IPS DF 4.7 (cell line): ENCODE data around the gene TMEM272.

Experiments
- DNase-seq: peaks from one replicate; pipeline ENCODE4 v3.0.0-alpha.2; 2013; ENCODE audit warnings: low spot score; ENCODE audit errors: extremely low read depth

TMEM272 gene

DNA sequence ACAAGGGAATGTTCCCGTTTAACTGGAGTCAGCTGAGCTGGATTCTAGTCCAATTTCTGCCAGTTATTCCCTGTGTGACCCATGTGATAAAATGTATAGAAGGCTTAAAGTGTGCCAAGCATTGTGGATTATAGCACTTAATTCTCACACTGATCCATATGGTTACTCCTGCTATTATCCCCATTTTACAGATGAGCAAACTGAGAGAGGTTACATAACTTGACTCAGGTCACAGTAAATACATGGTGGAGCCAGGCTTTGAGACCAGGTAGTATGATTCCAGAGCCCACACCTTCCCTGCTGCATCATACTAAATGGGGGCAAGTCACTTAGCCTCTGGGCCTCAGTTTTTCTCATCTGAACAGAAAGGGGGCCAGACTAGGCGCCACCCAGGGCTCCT is 39.1 kb downstream of the TMEM272 start:
- no peak for DNase-seq

DNA sequence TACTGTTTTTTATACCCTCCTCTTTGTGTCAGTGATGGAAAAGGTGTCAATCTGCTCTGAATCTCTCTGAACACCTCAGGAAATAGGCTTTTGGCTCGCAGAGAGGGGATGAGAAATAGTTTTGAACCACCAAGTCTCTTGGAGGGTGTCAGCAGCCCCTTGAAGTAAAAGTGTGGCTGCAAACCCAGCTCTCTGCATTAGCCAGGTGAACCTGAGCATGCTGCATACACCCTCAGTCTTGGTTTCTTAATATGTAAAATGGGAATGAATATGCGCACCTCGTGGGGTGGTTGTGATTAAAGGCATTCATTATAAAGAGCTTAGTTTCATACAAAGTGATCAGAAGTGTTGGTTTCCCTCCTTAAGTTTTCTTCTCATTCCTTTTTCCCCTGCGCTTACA is 39.7 kb downstream of the TMEM272 start:
- no peak for DNase-seq

DNA sequence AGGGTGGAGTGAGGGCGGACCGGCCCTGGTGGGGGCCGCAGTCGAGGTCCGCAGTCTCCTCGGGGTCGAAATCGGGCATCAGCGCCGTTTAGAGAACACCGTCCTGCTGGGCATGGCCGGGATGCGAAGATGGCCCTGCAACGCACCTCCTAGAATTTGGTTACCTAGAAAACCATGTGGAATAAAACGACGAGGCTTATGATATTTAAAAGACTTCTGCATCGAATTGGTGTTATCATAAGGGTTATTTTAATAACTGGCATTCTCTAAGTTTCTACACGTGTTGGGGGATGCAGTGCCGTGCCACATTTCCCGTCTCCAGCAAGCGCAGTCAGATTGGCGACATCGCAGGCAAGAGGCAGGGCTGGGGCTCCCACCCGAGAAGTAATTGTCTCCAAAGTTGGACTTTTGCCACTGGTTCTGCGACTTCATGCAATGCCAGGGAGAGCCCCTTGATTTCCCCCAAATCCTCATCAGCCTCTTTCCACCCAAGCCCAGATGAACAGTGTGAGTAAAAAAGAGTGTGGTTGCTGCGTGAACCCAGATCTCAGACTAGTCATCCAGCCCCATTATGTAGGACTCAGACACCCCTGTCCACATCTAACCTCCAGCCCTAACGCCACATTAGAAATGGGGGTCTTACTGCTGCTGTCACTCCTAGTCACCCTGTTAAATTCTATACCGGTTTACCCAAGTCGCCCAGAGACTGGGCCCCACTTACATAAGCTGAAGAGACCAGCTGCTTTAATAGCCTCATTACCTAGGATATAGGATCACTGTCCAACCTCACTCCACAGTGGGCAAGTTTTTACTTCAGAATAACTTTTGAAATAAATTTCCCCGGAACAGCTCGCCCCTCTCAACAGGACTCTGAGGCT is 40.4 kb downstream of the TMEM272 start:
- DNase-seq: no peak

DNA sequence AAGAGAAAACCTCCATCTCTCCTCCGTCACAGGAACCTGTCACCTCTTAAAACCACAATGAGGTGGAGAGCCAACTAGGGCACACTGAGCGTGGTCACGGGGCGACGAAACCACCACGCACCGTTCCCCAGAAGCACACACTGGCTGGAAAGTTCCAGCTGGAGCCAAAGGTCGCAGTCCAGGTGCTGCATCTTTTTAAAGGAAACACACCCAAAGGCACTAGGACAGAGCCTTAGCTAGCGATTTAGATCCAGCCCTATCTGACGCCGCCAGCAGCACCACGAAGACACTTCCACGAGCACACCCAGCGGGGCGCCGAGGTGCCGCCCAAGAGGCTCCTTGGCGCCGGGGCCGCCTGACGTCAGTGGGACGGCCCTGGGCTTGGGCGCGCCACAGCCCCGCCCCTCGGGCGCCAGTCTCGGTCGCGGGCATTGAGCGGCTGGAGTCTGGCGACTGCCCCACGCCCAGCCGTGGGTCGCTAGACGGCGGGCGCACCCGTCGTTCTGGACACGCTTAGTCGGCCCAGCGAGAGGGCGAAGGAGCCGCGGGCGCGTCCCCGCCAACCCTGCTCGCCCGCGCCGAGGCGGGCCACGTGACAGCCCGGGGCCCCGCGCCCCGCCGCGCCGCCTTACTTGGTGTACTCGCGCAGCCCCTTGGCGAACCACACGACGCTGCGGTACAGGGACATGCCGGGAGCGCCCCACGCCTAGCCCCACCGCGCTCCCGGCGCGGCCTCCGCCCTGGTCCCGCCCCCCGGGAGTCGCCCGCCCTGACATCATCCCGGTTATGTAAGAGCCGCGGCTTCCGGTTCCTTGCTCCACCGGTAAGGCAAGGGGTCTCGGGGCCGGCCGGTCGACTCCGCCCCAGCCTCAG is 41.3 kb downstream of the TMEM272 start, which contains the start of gene DHRS12:
Gene DHRS12 (minus strand): TSS at position 742 of the 873 bp plus-strand sequence. CDS start 4,504 bp downstream, outside the sequence.
- DNase-seq: no peak

DNA sequence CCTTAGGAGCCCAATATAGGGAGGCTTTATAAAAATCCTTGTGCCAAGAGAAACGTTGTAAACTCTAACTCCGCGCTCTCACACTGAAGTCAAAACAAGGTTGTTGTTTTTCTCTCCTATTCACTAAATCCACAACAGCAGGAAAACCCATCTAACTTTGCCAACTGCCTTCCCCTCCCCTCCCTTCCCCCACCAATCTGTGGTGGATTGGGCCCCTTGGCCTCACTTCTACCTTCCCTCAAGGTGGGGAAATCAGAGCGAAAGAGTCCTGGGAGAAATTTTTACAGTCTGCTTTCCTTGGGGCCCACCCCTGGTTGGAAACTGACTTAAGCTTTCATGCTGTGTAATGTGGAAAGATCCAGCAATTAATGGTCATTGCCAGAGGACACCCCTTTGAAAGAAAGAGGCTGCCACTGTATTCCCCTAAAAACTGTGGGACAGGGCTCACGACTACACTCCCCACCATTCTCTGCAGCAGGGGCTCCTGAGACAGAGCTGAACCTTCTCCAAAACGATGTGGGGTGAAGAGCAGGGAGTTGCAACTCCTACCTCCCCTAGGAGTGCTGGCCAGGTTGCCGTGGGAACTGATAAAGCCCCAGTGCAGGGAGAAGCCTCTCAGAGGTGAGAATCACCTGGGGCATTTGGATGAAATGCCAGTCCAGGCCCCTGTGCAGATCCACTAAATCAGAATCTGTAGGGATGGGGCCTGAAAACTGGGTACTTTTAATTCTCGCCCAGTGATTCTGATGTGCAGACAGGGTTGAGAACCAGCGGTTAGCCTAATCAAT is 42.2 kb downstream of the TMEM272 start:
- no peak for DNase-seq

DNA sequence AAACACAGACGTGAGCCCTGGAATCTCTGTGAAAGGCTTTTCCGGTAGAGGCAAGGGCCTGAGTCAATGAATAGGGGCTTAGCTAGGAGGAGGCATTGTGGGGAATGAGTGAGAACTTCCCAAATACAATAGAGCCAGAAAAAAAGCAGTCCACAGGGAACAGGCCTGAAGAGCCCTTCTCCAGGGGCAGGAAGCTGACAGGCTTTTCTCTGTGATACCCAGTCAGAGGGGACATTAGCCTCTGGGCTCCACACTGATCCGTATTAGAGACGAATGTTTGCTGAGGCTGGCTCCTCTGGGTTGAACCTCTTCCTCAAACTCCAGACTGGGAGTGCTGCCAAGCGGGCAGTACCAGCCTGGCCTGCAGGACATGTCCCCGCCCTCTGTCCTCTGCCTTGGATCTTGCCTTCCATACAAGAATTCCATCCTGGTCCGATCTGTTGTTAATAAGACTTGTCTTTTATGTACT is 43.3 kb downstream of the TMEM272 start:
- no peak for DNase-seq

DNA sequence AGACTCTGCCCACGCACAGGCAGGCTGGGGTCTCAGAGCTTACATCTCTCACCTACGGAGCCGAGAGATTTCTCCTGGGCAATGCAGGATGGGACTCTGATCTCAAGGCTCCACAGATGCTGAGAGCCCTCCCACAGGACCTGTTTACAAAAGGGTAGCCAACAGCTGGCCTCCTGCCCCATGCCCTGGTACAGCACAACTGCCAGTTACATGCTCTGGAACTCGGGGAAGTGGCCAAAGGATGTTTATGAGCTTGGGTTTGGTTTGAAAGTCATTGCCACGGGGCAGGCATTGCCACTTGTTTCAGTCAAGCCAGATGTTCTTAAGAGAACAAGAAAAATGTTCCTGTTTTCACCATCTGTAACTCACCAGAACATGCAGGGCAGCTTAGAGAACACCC is 44.5 kb downstream of the TMEM272 start:
- no peak for DNase-seq

DNA sequence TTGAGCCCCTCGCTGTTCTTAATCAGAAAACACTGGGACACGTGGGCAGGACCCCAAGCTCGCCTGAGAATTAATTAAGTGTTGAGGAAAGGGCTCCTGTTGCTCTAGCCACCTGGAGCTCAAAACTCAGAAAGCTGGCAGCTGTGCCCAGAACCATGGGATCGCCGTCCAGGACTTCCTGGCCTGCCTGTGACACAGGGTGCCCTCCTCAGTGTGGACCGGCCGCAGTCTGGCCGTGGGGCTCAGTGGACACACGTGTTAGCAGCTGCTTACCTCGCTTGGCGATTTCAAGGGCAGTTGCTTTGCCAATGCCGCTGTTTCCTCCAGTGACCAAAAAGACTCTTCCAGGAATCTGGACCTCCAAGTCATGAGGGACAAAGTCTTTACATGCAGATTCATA is 45.7 kb downstream of the TMEM272 start:
- no peak for DNase-seq

DNA sequence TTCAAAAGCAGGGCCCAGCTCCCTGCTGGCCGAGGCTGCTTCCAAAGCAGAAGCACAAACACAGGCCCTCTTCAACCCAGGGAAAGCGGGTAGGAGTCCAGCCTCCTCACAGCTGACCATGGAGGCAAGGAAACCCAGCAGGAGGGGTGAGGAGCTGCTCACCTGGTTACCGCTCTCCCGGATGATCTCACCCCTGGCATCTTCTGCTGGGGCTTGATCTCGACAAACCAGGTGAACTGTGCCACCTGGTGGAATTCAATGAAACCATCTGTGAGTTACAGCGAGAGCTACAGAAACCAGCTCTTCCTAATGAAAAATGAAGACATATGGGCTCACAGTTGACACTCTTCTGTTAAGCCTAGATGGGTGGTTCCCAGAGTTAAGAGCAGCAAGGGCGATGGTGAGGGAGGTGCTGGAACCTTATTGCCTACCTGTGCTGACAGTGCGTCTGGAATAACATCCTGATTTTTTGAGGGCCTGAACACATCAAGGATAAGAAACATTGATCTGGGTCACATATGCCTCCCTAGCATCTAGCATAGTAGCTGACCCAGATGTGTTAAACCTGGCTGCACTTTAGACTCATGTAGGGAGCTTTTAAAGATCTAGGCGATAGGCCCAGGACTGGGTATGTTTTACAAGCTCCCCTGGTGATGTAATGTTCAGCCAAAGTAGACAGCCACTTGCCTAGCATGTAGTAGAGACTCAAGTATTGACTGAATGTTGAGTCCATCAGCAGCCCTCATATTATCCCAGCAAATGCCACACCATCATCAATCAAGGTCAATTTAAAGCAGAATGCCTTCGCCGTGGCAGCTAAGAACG is 47.1 kb downstream of the TMEM272 start:
- DNase-seq: peak; percentile 83

DNA sequence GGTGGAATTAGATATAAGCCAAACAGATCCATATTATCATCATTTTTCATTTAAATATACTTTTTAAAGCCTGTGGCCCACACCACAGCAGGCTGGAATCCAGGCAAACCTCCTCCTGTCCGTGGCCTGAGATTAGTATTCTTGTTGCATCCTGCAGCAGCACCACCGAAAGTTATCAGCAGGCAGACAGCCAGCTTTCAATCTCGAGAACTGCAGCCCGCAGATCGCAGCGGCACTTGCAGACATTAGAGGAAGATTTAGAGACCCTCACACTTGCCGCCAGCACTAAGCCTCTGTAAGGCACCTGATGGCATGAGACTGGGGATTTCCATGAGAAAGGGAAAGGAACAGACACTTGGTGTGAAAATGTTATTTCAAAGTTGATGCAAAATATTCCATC is 48.4 kb downstream of the TMEM272 start:
- DNase-seq: no peak

DNA sequence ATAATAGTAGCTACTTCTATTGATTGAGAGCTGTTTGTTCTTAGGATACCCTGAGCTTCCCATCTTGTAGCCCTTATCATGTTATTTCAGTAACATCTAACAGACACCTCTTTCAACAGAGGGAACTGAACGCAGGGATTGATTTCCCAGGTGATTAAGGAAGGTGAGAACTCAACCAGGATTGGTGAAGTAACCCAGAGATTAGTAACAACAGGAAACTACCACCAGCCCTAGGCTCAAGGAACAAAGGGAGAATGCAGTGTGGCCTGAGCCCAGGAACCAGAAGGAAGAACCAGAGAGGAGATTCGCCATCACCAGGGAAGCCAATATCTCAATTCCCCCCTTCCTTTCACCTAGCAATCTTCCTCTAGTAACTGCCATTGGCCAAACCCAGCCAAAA is 49.6 kb downstream of the TMEM272 start:
- no peak for DNase-seq

DNA sequence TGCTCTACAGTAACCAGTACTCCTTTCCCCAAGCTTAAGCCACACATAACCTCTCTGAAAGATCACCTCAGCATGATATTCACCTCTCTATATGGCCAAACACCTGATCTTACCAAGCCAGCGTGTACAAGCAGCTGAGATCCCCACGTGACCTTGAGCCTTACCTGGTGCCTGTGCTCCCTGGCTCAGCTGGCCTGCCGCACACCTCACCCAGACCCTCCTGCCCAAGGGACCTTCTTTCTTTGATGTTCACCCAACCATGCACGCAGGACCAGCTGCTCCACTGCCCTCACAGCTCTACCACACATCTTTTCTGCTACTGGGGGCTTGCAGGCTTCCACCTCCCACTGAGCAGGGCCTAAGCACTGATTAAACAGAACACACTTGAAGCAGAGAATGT is 50.0 kb downstream of the TMEM272 start:
- no peak for DNase-seq

DNA sequence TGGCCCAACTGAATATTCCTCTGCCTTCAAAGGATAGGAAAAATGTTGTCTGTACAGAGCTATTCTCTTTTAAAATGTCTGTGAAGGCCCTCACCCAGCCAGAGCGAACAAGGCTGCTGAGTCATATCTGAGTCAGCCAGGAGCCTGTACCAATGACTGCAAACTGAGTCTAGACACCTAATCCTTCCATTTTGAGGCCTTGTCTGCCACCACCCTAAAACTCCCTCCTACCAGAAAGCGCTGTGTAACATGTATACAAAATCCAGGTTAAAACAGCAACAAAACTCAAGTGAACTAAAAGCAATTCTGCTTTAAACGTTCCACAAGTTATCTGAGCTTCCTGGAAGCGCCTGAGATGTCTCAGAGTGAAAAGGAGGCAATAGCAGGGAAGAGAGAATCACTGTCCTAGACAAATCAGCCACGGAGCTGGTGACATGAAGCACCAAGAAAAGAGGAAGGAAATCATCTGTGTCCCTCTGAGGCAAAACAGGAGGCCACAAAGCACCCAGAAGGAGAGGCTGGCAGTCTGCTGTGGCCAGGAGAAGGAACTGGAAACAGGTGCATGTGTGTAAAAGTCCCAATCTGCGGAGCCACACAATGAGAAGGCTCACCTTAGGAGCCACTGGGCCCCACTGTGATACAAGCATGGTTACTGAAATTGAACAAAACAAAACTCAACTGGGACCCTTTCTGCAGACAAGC is 51.3 kb downstream of the TMEM272 start:
- no peak for DNase-seq

DNA sequence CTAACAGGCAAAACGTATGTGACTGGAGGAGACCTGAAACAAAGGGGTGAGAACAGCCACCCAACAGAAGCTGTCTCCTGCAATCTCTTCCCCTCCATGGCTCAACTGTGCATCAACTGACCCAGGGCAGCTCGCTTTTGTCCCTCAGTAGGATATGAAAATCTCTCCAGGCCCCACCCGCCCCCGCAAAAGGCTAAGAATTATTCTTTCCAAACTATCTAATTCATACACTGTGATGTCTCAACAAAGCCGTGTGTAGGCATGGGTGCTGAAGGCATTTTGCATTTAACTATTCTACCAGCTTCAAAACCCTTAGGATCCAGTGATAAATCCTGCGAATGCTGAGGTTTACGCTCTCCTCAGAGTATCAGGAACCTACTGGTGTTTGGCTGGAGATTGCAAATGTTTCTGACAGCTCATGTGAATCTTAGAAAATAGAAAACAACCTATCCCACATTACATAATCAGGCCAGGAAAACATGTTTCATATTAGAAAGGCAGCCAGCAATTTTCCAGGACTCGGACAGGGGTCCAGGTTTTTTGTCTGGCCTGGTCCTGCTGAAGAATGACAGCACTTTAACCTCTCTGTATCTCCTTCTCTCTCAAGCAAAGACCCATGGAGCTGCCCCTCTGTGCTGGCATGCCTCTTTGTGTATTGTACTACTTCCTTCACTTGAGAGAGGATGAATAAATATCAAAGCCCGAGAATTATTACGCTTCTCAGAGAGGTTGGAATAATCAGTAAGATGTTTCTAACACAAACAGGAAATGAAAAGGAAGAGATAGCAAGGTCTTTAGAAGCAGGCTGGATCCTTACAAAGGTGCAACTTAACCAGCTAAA is 58.3 kb downstream of the TMEM272 start:
- DNase-seq: no peak

DNA sequence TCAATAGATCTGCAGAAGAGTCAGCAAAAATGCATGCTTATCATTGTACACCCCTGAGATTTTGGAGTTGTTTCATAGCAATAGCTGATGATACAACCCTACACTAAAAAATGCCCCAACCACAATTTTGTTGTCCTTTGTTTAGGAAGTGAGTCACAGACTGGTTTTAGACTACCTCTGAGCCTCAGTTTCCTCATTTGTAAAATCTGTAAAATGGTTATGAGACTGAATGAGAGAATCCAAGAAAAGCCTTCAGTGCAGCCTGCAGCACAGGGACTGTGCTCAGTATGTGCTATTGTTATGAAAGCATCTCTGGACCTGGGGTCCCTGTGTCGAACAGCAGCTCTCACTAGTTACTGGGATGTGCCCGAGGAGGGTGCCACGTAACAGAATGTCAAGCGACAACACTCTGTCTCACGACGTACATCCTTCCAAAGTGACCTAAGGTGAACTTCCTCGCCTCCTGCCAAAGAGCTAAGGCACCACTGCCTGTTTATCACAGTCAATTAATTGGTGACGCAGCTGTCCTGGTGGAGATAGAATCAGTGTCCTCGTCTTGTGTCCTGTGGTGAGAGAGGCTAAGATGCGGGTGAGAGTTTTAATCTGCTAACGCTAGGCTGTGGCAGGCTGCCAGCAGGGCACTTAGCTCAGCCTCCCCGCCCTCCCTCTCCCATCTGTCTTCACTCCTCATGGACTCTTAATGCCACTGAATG is 59.1 kb downstream of the TMEM272 start:
- no peak for DNase-seq

DNA sequence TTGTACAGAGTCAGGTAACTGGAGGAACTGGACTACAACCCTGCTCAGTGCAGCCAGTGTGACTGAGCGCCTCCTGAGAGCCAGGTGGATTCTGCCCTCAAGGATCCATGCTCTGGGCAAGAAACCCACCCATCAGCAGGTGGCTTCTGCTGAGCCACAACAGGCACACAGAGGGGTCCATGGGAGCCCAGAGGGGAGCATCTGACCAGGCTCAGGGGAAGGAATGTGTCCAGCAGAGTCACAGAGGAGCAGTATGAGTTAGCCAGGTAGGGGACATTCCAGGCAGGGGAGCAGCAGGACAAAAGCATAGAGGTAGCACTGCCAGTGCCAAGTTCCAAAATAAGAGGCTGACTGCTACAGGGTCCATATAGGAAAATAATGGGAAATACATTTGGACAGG is 60.9 kb downstream of the TMEM272 start:
- DNase-seq: no peak

DNA sequence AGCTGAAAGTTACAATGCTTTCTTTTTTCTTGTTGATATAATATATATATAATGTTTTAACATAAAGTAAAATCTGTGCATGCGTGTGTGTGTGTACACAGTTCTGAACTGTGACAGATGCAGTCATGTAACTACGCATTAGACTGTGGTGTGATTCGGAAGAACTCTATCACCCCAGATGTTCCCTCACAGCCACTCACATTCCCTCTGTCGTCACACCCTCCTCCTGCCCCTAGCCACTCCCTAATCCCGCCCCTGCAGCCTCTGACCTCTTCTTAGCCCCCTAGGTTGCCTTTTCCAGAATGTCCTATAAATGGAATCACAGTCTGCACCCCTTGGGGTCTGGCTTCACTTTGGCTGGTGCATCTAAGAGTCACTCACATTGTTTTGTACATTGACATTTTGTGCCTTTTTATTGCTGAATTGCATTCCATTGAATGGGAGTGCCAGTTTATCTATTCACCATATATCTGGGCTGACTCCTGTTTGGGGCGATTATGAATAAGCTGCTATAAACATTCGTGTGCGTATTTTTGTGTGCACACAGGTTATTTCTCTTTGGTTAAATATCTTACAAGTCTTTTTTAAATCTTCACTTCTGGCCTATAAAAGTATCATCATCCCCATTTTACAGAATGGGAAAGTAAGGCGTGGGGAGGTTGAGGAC is 61.4 kb downstream of the TMEM272 start:
- no peak for DNase-seq
